CD4-positive, alpha-beta T cell (primary cell): ENCODE results near the gene NOTCH1. TPM values are rescaled to one million over a fixed set of nuclear protein-coding genes. Genes with fewer than 3 reads are reported as not detected.
A peak's percentile ranks its signal among the peaks of the same experiment; 100 is the strongest.

Source experiments
- ATAC-seq: fragments of 200-7000 bp; cut with Tn5 transposase; one replicate; pipeline ENCODE4 v1.10.0; 2022; ENCODE audit warnings: mild to moderate bottlenecking; ENCODE audit not compliant: poor library complexity
- CTCF ChIA-PET: fragments of 350-600 bp; sonication (Branson Sonifier 250); formaldehyde crosslinking; loops from one replicate; lab custom pipeline; 2021; ENCODE audit warnings: antibody characterized with exemption, inconsistent platforms; lab: Charles Lee
- POLR2A ChIA-PET: fragments of 350-600 bp; sonication (Branson Sonifier 250); formaldehyde crosslinking; loops from one replicate; lab custom pipeline; 2021; ENCODE audit warnings: antibody characterized with exemption, inconsistent platforms; lab: Charles Lee
- DNase-seq, 14 experiments: peaks; one replicate each; pipeline ENCODE4 v3.0.0-alpha.2; 2013 to 2020; ENCODE audit warnings: mixed read lengths in 2 of 14
- H3K27ac ChIP-seq, 2 donors: one replicate each; pipeline versions ENCODE4 v1.5.1 to v1.7.0; 2013; ENCODE audit warnings: low read length in 2 of 2, low read depth in 1 of 2, mild to moderate bottlenecking in 1 of 2
- H3K27me3 ChIP-seq, 2 experiments: 1 replicate in 1 of 2; 2 replicates in 1 of 2; pipeline versions ENCODE4 v1.6.1 to v1.7.0; 2013; ENCODE audit warnings: low read length in 2 of 2, control low read depth in 1 of 2, mild to moderate bottlenecking in 1 of 2, moderate library complexity in 1 of 2; ENCODE audit not compliant: insufficient read depth in 2 of 2, control insufficient read depth in 1 of 2
- H3K36me3 ChIP-seq: one replicate; pipeline ENCODE4 v1.6.1; 2013; ENCODE audit warnings: low read length, control low read depth; ENCODE audit not compliant: insufficient read depth
- H3K4me1 ChIP-seq: one replicate; pipeline ENCODE4 v1.6.1; 2013; ENCODE audit warnings: low read length, control low read depth; ENCODE audit not compliant: insufficient read depth
- H3K4me3 ChIP-seq: one replicate; pipeline ENCODE4 v1.5.1; 2013; ENCODE audit warnings: mild to moderate bottlenecking, low read length, moderate library complexity
- H3K9me3 ChIP-seq, 2 experiments: 1 replicate in 1 of 2; 2 replicates in 1 of 2; pipeline versions ENCODE4 v1.6.1 to v1.7.0; 2013; ENCODE audit warnings: low read length in 2 of 2, mild to moderate bottlenecking in 2 of 2, control low read depth in 1 of 2, moderate library complexity in 1 of 2; ENCODE audit not compliant: control insufficient read depth in 1 of 2, insufficient read depth in 1 of 2
- H3K27ac Mint-ChIP-seq: one replicate; pipeline ENCODE4 v1.8.0; 2020; ENCODE audit warnings: mixed read lengths
- H3K27me3 Mint-ChIP-seq: one replicate; pipeline ENCODE4 v1.8.0; 2021; ENCODE audit warnings: mixed read lengths
- H3K36me3 Mint-ChIP-seq: one replicate; pipeline ENCODE4 v1.8.0; 2021; ENCODE audit warnings: low read depth, mixed read lengths
- H3K4me1 Mint-ChIP-seq: one replicate; pipeline ENCODE4 v1.8.0; 2021; ENCODE audit warnings: low read depth, mixed read lengths
- H3K4me3 Mint-ChIP-seq: one replicate; pipeline ENCODE4 v1.8.0; 2020; ENCODE audit warnings: mild to moderate bottlenecking, mixed read lengths
- H3K9me3 Mint-ChIP-seq: one replicate; pipeline ENCODE4 v1.8.0; 2020; ENCODE audit warnings: mixed read lengths
- CTCF ChIP-seq: fragments of 200-600 bp; IDR thresholded peaks from one replicate; pipeline ENCODE4 v1.8.0; 2022; ENCODE audit warnings: antibody characterized with exemption, mild to moderate bottlenecking
- intact Hi-C, 2 experiments: fragments of 100-400 bp; cut with DNase I in 1 of 2; cut with micrococcal nuclease in 1 of 2; formaldehyde crosslinking; loops; one replicate each; pipeline versions ENCODE4 v1.15.1 to v1.9.0; 2023 to 2025; cut with DNase I, micrococcal nuclease
- total RNA-seq, 174 experiments: library from RNA in 2 of 174; stranded (reverse) in 2 of 174; gene quantifications; one replicate each; pipeline ENCODE4 v1.2.3 and lab custom pipeline; 2021 to 2026

NOTCH1 gene
- total RNA-seq, 2 experiments from 2014 or later, result 30.8 to 34.2 TPM

- ATAC-seq (no peak), DNase-seq (no peak)
- peaks cover 5% of the 10 kb centered on the region for H3K36me3 ChIP-seq
- H3K27me3 ChIP-seq, result no peaks in the 10 kb centered on the region
- H3K4me3 ChIP-seq, result no peak overlapping the region
- no peak for TF ChIP-seq CTCF
- H3K27ac Mint-ChIP-seq, result peak overlapping the region; percentile 65
- H3K36me3 Mint-ChIP-seq, result no peaks in the 10 kb centered on the region
- no peaks in the 10 kb centered on the region for H3K9me3 Mint-ChIP-seq
- no peaks in the 10 kb centered on the region for H3K27me3 Mint-ChIP-seq
- peaks cover 33% of the 10 kb centered on the region for H3K4me1 Mint-ChIP-seq
- no peaks in the 10 kb centered on the region for H3K9me3 ChIP-seq
- ChIA-PET POLR2A (interaction anchor here (1.5 to 6.0 kb wide), 2 partner anchors 9 to 34 kb away, joined by 3 to 49 read pairs; no protein-coding TSS in a partner anchor), CTCF (interaction anchor here (1.0 kb wide), 1 partner anchor 10 kb away, joined by 5 read pairs; no protein-coding TSS in a partner anchor)
- H3K4me3 Mint-ChIP-seq, result no peak overlapping the region
- intact Hi-C loops, result no loop called here
- peak overlapping the region in 1 of 2 donors; percentile 50 for H3K27ac ChIP-seq
- H3K4me1 ChIP-seq, result peaks cover 65% of the 10 kb centered on the region
Observed at GRCh38 chr9:136529516-136530460, 16.1 kb downstream of the NOTCH1 start.

- Histone ChIP-seq H3K4me1 (peaks cover 55% of the 10 kb centered on the region), H3K9me3 (no peaks in the 10 kb centered on the region), H3K27me3 (no peaks in the 10 kb centered on the region), H3K4me3 (no peak overlapping the region), H3K27ac (peak overlapping the region; percentile 22 to 50), H3K36me3 (peaks cover 6% of the 10 kb centered on the region)
- DNase-seq (no peak), ATAC-seq (no peak)
- Mint-ChIP-seq H3K27me3 (no peaks in the 10 kb centered on the region), H3K4me3 (no peak overlapping the region), H3K4me1 (peaks cover 26% of the 10 kb centered on the region), H3K36me3 (no peaks in the 10 kb centered on the region), H3K9me3 (no peaks in the 10 kb centered on the region), H3K27ac (peak overlapping the region; percentile 55)
- intact Hi-C loops, result no loop called here
- CTCF ChIA-PET, result no interaction called here
- POLR2A ChIA-PET, result interaction anchor here (6.0 kb wide), 1 partner anchor 10 kb away, joined by 49 read pairs; no protein-coding TSS in a partner anchor
- no peak for TF ChIP-seq CTCF
Observed at GRCh38 chr9:136528716-136529341, 17.0 kb downstream of the NOTCH1 start.
